ENCODE measurements around the gene EWSR1. TPM values are rescaled to one million over a fixed set of nuclear protein-coding genes. Genes with fewer than 3 reads are reported as not detected.
A peak's percentile ranks its signal among the peaks of the same experiment; 100 is the strongest.

EWSR1 gene
- polyA plus RNA-seq, 3 donors, result 81.2 to 280 (median 136) TPM

- Histone ChIP-seq H3K27me3 (ENCODE audit: control insufficient read depth in 2 of 2, insufficient read depth in 2 of 2, low read length in 2 of 2) (no peaks in the 10 kb centered on the region), H3K4me2 (replicated peaks; ENCODE audit: extremely low read depth, low read length, poor library complexity, severe bottlenecking) (no peak overlapping the region), H3K9ac (ENCODE audit: insufficient read depth, low read length, poor library complexity, severe bottlenecking) (no peak overlapping the region), H3K9me3 (replicated peaks in 1 of 2; ENCODE audit: control insufficient read depth in 1 of 2, insufficient read depth in 1 of 2, low read length in 2 of 2) (no peaks in the 10 kb centered on the region), H3K4me3 (replicated peaks in 1 of 3; ENCODE audit: low read depth in 2 of 3, low read length in 3 of 3) (no peak overlapping the region), H4K20me1 (ENCODE audit: insufficient read depth, low read length) (peaks cover 42% of the 10 kb centered on the region), H3K36me3 (replicated peaks in 1 of 2; ENCODE audit: control insufficient read depth in 1 of 2, insufficient read depth in 2 of 2, low read length in 2 of 2) (peaks cover 91 to 100% of the 10 kb centered on the region in 2 donors), H3K4me1 (ENCODE audit: control insufficient read depth in 1 of 2, insufficient read depth in 2 of 2, low read length in 2 of 2) (no peaks in the 10 kb centered on the region), H3K79me2 (ENCODE audit: insufficient read depth, low read length) (no peaks in the 10 kb centered on the region), H2AFZ (ENCODE audit: insufficient read depth, low read depth, low read length, poor library complexity, severe bottlenecking) (no peak overlapping the region), H3K27ac (ENCODE audit: low read depth in 1 of 2, low read length in 2 of 2) (no peak overlapping the region)
- WGBS (ENCODE audit: insufficient coverage), result 98% methylated on average over 20 of the region's 25 CpGs
- no peak for TF ChIP-seq CTCF (IDR thresholded peaks at IDR 0.05)
- Mint-ChIP-seq H3K4me3 (no peak overlapping the region), H3K9me3 (no peaks in the 10 kb centered on the region), H3K27me3 (ENCODE audit: low read depth in 3 of 3) (peaks cover 0 to 3% (median 0%) of the 10 kb centered on the region in 3 donors), H3K36me3 (peaks cover 90 to 100% of the 10 kb centered on the region in 2 donors), H3K27ac (no peak overlapping the region), H3K4me1 (no peaks in the 10 kb centered on the region)
- intact Hi-C loops (cut with micrococcal nuclease), result no loop called here
- no peak for DNase-seq
Measured at GRCh38 chr22:29341056-29341848, 73.2 kb downstream of the EWSR1 start.

DNA sequence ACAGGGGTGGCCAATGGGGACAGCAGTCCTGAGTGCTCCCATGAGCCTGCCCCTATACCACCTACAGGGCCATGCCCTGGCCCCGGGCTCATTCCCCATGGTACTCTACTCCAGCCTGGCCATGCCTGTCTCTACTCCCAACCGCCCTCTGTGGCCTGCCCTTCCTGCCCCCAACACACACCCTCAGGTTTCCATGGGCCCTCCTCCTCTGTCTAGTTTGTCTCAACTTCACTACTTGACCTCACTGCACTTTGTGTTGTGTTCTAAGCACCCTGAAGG is 73.7 kb downstream of the EWSR1 start:
- TF ChIP-seq CTCF (IDR thresholded peaks at IDR 0.05), result no peak
- no peak for DNase-seq
- peaks cover 93 to 100% of the 10 kb centered on the region in 2 donors for H3K36me3 Mint-ChIP-seq
- Histone ChIP-seq H3K27ac (ENCODE audit: low read depth in 1 of 2, low read length in 2 of 2) (peak overlapping the region in 1 of 2 donors; percentile 5), H2AFZ (ENCODE audit: insufficient read depth, low read depth, low read length, poor library complexity, severe bottlenecking) (no peak overlapping the region), H3K9me3 (replicated peaks in 1 of 2; ENCODE audit: control insufficient read depth in 1 of 2, insufficient read depth in 1 of 2, low read length in 2 of 2) (no peaks in the 10 kb centered on the region), H3K27me3 (ENCODE audit: control insufficient read depth in 2 of 2, insufficient read depth in 2 of 2, low read length in 2 of 2) (no peaks in the 10 kb centered on the region), H4K20me1 (ENCODE audit: insufficient read depth, low read length) (peaks cover 45% of the 10 kb centered on the region), H3K36me3 (replicated peaks in 1 of 2; ENCODE audit: control insufficient read depth in 1 of 2, insufficient read depth in 2 of 2, low read length in 2 of 2) (peaks cover 91 to 100% of the 10 kb centered on the region in 2 donors), H3K4me2 (replicated peaks; ENCODE audit: extremely low read depth, low read length, poor library complexity, severe bottlenecking) (no peak overlapping the region), H3K79me2 (ENCODE audit: insufficient read depth, low read length) (no peaks in the 10 kb centered on the region), H3K4me3 (replicated peaks in 1 of 3; ENCODE audit: low read depth in 2 of 3, low read length in 3 of 3) (no peak overlapping the region), H3K4me1 (ENCODE audit: control insufficient read depth in 1 of 2, insufficient read depth in 2 of 2, low read length in 2 of 2) (no peaks in the 10 kb centered on the region), H3K9ac (ENCODE audit: insufficient read depth, low read length, poor library complexity, severe bottlenecking) (no peak overlapping the region)
- no peaks in the 10 kb centered on the region for H3K4me1 Mint-ChIP-seq
- no peaks in the 10 kb centered on the region for H3K9me3 Mint-ChIP-seq
- peak overlapping the region in 1 of 7 donors; percentile 11 for H3K27ac Mint-ChIP-seq
- intact Hi-C loops (cut with micrococcal nuclease), result no loop called here
- 82% methylated on average over 2 of the region's 2 CpGs for WGBS (ENCODE audit: insufficient coverage)
- peaks cover 0 to 3% (median 0%) of the 10 kb centered on the region in 3 donors for H3K27me3 Mint-ChIP-seq (ENCODE audit: low read depth in 3 of 3)
- no peak overlapping the region for H3K4me3 Mint-ChIP-seq
